NT2/D1 (cell line): ENCODE measurements around the gene KLHL1.

Experiments used
- DNase-seq: peaks from one replicate; pipeline ENCODE4 v3.0.0-alpha.2; 2011; ENCODE audit warnings: low read depth, low spot score
- H3K27me3 ChIP-seq: 2 replicates; pipeline ENCODE4 v1.6.0; 2011; ENCODE audit warnings: mild to moderate bottlenecking; ENCODE audit not compliant: insufficient read length, insufficient read depth
- H3K36me3 ChIP-seq: 2 replicates; pipeline ENCODE4 v1.6.1; 2011; ENCODE audit warnings: mild to moderate bottlenecking, low read length, mixed read lengths; ENCODE audit not compliant: insufficient read depth, insufficient read length
- H3K4me1 ChIP-seq: 2 replicates; pipeline ENCODE4 v1.5.1; 2011; ENCODE audit not compliant: insufficient read depth, insufficient read length
- H3K4me3 ChIP-seq: 2 replicates; pipeline ENCODE4 v1.5.1; 2011; ENCODE audit warnings: low read depth; ENCODE audit not compliant: insufficient read length
- H3K9ac ChIP-seq: 2 replicates; pipeline ENCODE4 v1.6.0; 2011; ENCODE audit warnings: low read depth; ENCODE audit not compliant: insufficient read length
- H3K9me3 ChIP-seq: 2 replicates; pipeline ENCODE4 v1.5.1; 2011; ENCODE audit warnings: mild to moderate bottlenecking, low read length; ENCODE audit not compliant: insufficient read depth
- SUZ12 ChIP-seq: IDR thresholded peaks from 2 replicates; pipeline ENCODE4 v1.6.1; 2011; ENCODE audit not compliant: insufficient read length, insufficient read depth; ENCODE audit errors: extremely low read depth
- YY1 ChIP-seq: IDR thresholded peaks from 2 replicates; pipeline ENCODE4 v1.6.1; 2011; ENCODE audit not compliant: insufficient read length, insufficient read depth
- ZNF274 ChIP-seq: IDR thresholded peaks from 2 replicates; pipeline ENCODE4 v1.6.1; 2011; ENCODE audit warnings: mild to moderate bottlenecking, low read depth, low read length

Gene KLHL1

DNA sequence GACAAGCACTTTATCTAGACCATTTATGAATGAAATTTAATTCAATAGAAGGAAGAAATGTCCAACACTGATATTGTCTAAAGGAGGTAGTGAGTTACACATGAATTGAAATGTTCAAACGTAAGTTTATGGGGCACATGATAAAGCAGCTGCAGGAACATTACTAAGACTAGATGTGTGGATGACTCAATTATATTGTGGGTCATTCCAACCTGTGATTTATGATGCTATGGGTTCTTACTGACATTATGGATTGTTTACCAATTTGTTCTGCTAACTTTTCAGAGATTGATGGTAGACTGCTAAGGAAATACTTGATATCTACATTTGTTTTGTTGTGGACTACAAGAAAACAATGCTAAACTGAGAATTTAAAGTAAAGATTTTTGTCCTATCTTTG, 56.7 kb downstream of the KLHL1 start:
- no peak for DNase-seq
- no peaks in the 10 kb centered on the region for H3K36me3 ChIP-seq
- H3K4me1 ChIP-seq, result no peaks in the 10 kb centered on the region
- no peak for TF ChIP-seq ZNF274
- no peak for TF ChIP-seq SUZ12
- TF ChIP-seq YY1, result no peak
- no peak overlapping the region for H3K9ac ChIP-seq
- H3K9me3 ChIP-seq, result no peaks in the 10 kb centered on the region
- no peaks in the 10 kb centered on the region for H3K27me3 ChIP-seq
- H3K4me3 ChIP-seq, result no peak overlapping the region

DNA sequence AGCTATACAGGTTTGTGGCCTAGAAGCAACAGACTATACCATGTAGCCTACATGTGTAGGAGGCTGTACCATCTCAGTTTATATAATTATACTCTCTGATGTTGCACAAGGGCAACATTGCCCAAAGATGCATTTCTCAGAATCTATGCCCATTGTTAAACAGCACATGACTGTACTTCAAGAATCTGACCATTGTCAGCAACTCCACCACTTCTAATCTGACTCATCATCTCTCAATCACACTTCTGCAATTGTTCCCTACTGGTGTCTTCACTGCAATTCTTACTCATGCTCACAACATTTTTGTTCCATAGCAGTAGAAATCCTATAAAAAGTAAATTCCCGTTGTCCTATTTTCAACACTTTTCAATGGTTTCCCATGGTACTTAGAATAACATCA, 64.6 kb downstream of the KLHL1 start:
- no peak for DNase-seq
- H3K9ac ChIP-seq, result no peak overlapping the region

GRCh38 chr13:70042193-70042592, 66.1 kb downstream of the KLHL1 start:
- H3K9ac ChIP-seq, result no peak overlapping the region
- H3K4me3 ChIP-seq, result no peak overlapping the region
- H3K36me3 ChIP-seq, result no peaks in the 10 kb centered on the region
- H3K9me3 ChIP-seq, result no peaks in the 10 kb centered on the region
- no peaks in the 10 kb centered on the region for H3K27me3 ChIP-seq
- DNase-seq, result no peak
- TF ChIP-seq YY1 (no peak), ZNF274 (no peak), SUZ12 (no peak)
- H3K4me1 ChIP-seq, result no peaks in the 10 kb centered on the region

More for the DNA sequence above, 64.6 kb downstream of the KLHL1 start:
- H3K27me3 ChIP-seq, result no peaks in the 10 kb centered on the region
- no peaks in the 10 kb centered on the region for H3K36me3 ChIP-seq
- TF ChIP-seq SUZ12 (no peak), YY1 (no peak), ZNF274 (no peak)
- H3K4me3 ChIP-seq, result no peak overlapping the region
- no peaks in the 10 kb centered on the region for H3K9me3 ChIP-seq
- no peaks in the 10 kb centered on the region for H3K4me1 ChIP-seq

DNA sequence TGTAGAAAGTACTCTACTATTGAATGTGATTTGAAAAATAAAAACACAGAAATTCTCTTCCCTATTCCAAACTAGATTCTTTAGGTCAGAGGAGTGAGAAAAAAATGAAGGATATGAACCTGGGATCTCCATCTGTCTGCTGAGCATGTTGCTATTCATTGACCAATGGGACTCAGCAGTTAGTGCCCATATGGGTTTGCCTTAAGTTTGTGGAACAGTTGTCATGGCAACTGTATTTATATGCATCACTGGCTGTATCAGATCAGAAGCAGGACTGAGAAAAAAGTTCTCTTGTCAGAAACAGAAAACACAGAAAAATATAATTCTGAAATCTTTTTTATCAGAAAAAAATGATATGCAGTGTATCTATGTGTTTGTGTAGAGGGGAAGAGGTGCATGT, 74.0 kb downstream of the KLHL1 start:
- TF ChIP-seq SUZ12 (no peak), ZNF274 (no peak), YY1 (no peak)
- H3K4me1 ChIP-seq, result no peaks in the 10 kb centered on the region
- no peak overlapping the region for H3K9ac ChIP-seq
- H3K36me3 ChIP-seq, result no peaks in the 10 kb centered on the region
- no peak for DNase-seq
- no peak overlapping the region for H3K4me3 ChIP-seq
- no peaks in the 10 kb centered on the region for H3K27me3 ChIP-seq
- H3K9me3 ChIP-seq, result no peaks in the 10 kb centered on the region

DNA sequence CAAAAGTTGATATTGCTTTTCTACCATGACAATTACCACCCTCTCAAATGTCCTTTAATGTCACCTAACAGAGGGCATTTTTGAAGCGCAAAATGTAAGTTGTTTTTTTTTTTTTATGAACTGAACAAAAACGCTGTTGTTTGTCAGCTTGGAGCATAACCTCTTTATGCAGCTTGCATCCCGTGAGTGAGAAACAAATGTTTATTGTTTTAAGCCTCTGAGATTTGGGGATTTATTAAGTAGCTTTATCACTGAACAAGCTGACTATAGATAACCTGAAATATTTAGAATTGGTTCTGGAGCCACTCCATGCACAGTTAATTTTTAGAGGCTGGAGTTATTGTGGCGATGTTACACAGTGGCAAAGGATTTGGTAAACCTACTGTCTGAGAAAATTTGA, 80.7 kb downstream of the KLHL1 start:
- no peak overlapping the region for H3K9ac ChIP-seq
- H3K27me3 ChIP-seq, result no peaks in the 10 kb centered on the region
- no peaks in the 10 kb centered on the region for H3K36me3 ChIP-seq
- no peaks in the 10 kb centered on the region for H3K9me3 ChIP-seq
- no peaks in the 10 kb centered on the region for H3K4me1 ChIP-seq
- no peak overlapping the region for H3K4me3 ChIP-seq
- no peak for DNase-seq
- TF ChIP-seq YY1 (no peak), SUZ12 (no peak), ZNF274 (no peak)

DNA sequence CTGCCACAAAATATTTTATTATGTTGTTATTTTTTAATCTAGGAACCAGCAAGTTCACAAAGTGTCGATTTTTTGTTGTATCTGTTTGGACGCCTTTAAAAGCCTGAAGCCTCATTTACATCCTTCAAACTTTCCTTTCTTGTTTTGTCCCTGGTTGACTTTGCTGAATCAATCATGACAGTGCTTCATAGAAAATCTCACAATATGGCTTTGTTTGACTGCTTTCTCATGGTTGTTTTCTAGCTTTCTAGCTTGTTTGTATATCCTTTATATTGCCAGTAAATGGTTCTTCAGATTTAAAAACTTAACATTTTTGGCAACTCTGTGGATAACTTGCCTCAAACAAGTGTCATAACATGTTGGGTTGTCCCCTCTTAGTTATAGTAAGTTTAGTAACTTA, 84.7 kb downstream of the KLHL1 start:
- Histone ChIP-seq H3K9ac (no peak overlapping the region), H3K4me3 (no peak overlapping the region), H3K9me3 (no peaks in the 10 kb centered on the region), H3K27me3 (no peaks in the 10 kb centered on the region), H3K4me1 (no peaks in the 10 kb centered on the region), H3K36me3 (no peaks in the 10 kb centered on the region)
- TF ChIP-seq YY1 (no peak), ZNF274 (no peak), SUZ12 (no peak)
- DNase-seq, result no peak

- no peak for DNase-seq
- H3K27me3 ChIP-seq, result no peaks in the 10 kb centered on the region
- TF ChIP-seq YY1 (no peak), ZNF274 (no peak), SUZ12 (no peak)
- no peak overlapping the region for H3K9ac ChIP-seq
- no peaks in the 10 kb centered on the region for H3K36me3 ChIP-seq
- no peaks in the 10 kb centered on the region for H3K4me1 ChIP-seq
- H3K9me3 ChIP-seq, result no peaks in the 10 kb centered on the region
- H3K4me3 ChIP-seq, result no peak overlapping the region
These were observed 85.6 kb downstream of the KLHL1 start for GRCh38 chr13:70022646-70023045.

GRCh38 chr13:70016116-70016515, 92.1 kb downstream of the KLHL1 start:
- Histone ChIP-seq H3K4me1 (no peaks in the 10 kb centered on the region), H3K27me3 (no peaks in the 10 kb centered on the region), H3K9me3 (no peaks in the 10 kb centered on the region), H3K9ac (no peak overlapping the region), H3K4me3 (no peak overlapping the region), H3K36me3 (no peaks in the 10 kb centered on the region)
- DNase-seq, result no peak
- TF ChIP-seq YY1, result no peak
- no peak for TF ChIP-seq ZNF274
- no peak for TF ChIP-seq SUZ12
